Measurements from ENCODE around the gene FBXO41. TPM values are rescaled to one million over a fixed set of nuclear protein-coding genes. Genes with fewer than 3 reads are reported as not detected.

Gene FBXO41
- total and polyA plus RNA-seq, 12 donors = 0.12 to 1.8 (median 0.68) TPM

- 80 to 88% methylated on average over 8 of the region's 8 CpGs for WGBS, 2 donors
Observed at GRCh38 chr2:73258186-73258912, 25.9 kb downstream of the FBXO41 start.

DNA sequence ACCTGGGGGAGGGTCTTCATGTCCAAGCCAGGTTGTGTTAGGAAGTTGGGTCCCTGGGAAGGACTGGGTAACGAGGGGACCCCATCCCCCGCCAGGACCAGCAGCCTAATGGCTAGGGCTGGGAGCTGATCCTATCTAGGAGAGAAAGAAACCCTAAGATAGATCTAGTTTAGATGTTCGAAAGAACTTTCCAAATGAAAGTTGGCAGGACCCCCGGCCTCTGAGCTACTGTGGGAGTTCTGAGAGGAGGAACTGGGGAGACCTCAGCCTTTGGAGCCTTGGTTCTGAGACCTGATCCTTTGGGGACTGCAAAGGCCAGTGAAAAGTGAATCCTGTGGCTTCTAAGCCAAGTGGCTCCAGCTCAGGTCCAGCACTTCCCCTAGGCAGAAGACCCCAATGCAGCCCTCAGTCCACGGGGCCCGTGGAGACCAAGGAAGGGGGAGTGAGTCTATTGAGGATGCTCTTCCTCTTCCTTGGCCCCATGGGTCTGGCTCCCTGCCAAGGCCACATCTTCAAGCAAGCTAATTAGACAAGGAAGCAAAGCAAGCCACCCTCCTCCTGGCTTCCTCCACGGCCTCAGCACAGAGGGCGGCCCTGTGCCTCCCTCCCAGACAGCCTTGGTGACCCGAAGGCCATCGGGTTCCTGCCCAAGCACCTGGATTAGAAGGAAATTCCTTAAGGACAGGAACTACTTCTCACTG, 26.7 kb downstream of the FBXO41 start:
- ATAC-seq (no peak), DNase-seq (no peak)
- 59 to 71% methylated on average over 10 of the region's 10 CpGs for WGBS, 2 donors
- no peak overlapping the region for H3K27ac ChIP-seq
- peaks cover 0 to 4% (median 0%) of the 10 kb centered on the region in 7 donors for H3K27me3 ChIP-seq
- intact Hi-C loops (cut with DNase I) = no loop called here
- no peak for TF ChIP-seq CTCF (IDR thresholded peaks at IDR 0.05)
- H3K36me3 ChIP-seq = peaks cover 0 to 27% (median 14%) of the 10 kb centered on the region in 9 donors
- H3K4me1 ChIP-seq = peaks cover 0 to 5% (median 0%) of the 10 kb centered on the region in 9 donors
- no peak overlapping the region for H3K4me3 ChIP-seq
- no peaks in the 10 kb centered on the region for H3K9me3 ChIP-seq

More at GRCh38 chr2:73258186-73258912, 25.9 kb downstream of the FBXO41 start:
- Histone ChIP-seq H3K4me3 (no peak overlapping the region), H3K36me3 (peaks cover 0 to 19% (median 8%) of the 10 kb centered on the region in 9 donors), H3K9me3 (no peaks in the 10 kb centered on the region), H3K27me3 (peaks cover 0 to 4% (median 0%) of the 10 kb centered on the region in 7 donors), H3K27ac (no peak overlapping the region), H3K4me1 (peaks cover 0 to 5% (median 0%) of the 10 kb centered on the region in 9 donors)
- ATAC-seq (no peak), DNase-seq (no peak)
- intact Hi-C loops (cut with DNase I) = no loop called here
- TF ChIP-seq CTCF (IDR thresholded peaks at IDR 0.05) = no peak

DNA sequence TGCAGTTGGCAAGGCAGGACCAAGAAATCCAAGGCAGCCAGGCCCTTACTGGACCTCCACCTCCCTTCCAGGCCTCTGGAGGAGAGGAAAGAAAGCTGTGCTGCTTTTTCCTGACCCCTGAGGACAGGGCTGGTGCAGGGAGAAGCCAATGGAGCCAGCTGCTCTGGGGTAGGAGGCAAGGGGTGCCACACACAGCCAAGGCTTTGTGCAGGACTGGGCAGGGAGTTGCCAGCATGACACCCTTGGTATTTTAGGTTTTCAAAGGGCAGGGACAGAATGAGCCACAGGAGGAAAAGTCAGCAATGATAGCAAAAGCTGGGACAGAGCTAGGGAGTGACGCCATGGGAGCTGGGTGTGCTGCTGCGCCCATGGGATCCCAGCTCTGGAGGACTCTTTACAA, 27.3 kb downstream of the FBXO41 start:
- no peak overlapping the region for H3K27ac ChIP-seq
- no peak for TF ChIP-seq CTCF (IDR thresholded peaks at IDR 0.05)
- intact Hi-C loops (cut with DNase I) = no loop called here
- 94 to 97% methylated on average over 2 of the region's 2 CpGs for WGBS, 2 donors
- H3K4me1 ChIP-seq = peaks cover 0 to 5% (median 0%) of the 10 kb centered on the region in 9 donors
- peaks cover 0 to 33% (median 20%) of the 10 kb centered on the region in 9 donors for H3K36me3 ChIP-seq
- no peaks in the 10 kb centered on the region for H3K9me3 ChIP-seq
- ATAC-seq (no peak), DNase-seq (no peak)
- H3K27me3 ChIP-seq = peaks cover 0 to 4% (median 0%) of the 10 kb centered on the region in 7 donors
- no peak overlapping the region for H3K4me3 ChIP-seq

DNA sequence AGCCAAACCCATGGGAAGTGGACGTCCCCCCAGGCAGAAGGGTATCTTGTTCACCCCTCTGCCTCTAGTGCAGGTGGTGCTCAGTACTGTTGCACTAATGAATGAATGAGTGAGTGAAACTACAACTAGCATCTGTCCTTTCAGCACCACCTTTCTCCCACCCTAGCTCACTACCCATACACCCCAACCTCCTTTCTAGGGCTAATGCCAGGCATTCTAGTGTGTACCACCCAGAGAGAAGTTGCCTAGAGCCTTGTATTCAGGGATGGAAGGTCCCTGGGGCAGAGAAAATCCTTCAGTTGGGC, 27.7 kb downstream of the FBXO41 start:
- intact Hi-C loops (cut with DNase I) = no loop called here
- peaks cover 0 to 5% (median 0%) of the 10 kb centered on the region in 9 donors for H3K4me1 ChIP-seq
- peaks cover 3 to 37% (median 24%) of the 10 kb centered on the region in 9 donors for H3K36me3 ChIP-seq
- DNase-seq (no peak), ATAC-seq (no peak)
- no peak overlapping the region for H3K27ac ChIP-seq
- H3K4me3 ChIP-seq = no peak overlapping the region
- no peaks in the 10 kb centered on the region for H3K9me3 ChIP-seq
- no peak for TF ChIP-seq CTCF (IDR thresholded peaks at IDR 0.05)
- H3K27me3 ChIP-seq = peaks cover 0 to 4% (median 0%) of the 10 kb centered on the region in 7 donors
- 62 to 87% methylated on average over 1 of the region's 1 CpG for WGBS, 2 donors

Data from heart right ventricle (tissue), 16 donors.